ENCODE results near the gene RBM4B.
"Not testable (repeated sequence)": the region's sequence is repeated elsewhere in the genome, so short reads cannot be mapped to it uniquely, and the experiment has no call there.

Gene RBM4B

GRCh38 chr11:66652651-66653050 is 25.0 kb downstream of the RBM4B start:
- no peak for DNase-seq (ENCODE audit: low read depth)
- no peak for TF ChIP-seq CTCF (conservative IDR thresholded peaks at IDR 0.05; ENCODE audit: low read length)
- H3K4me3 ChIP-seq (ENCODE audit: low read length) = no peak overlapping the region

GRCh38 chr11:66651016-66651415 is 26.7 kb downstream of the RBM4B start:
- TF ChIP-seq CTCF (conservative IDR thresholded peaks at IDR 0.05; ENCODE audit: low read length) = no peak
- peak; percentile 12 for DNase-seq (ENCODE audit: low read depth)
- no peak overlapping the region for H3K4me3 ChIP-seq (ENCODE audit: low read length)

- no peak for TF ChIP-seq CTCF (conservative IDR thresholded peaks at IDR 0.05; ENCODE audit: low read length)
- H3K4me3 ChIP-seq (ENCODE audit: low read length) = no peak overlapping the region
- no peak for DNase-seq (ENCODE audit: low read depth)
Measured at GRCh38 chr11:66649903-66650302, 27.8 kb downstream of the RBM4B start.

- TF ChIP-seq CTCF (conservative IDR thresholded peaks at IDR 0.05; ENCODE audit: low read length) = no peak
Measured at GRCh38 chr11:66646828-66647227, 30.9 kb downstream of the RBM4B start.

GRCh38 chr11:66643745-66644437 is 33.8 kb downstream of the RBM4B start:
- no peak for DNase-seq (ENCODE audit: low read depth)
- H3K4me3 ChIP-seq (ENCODE audit: low read length) = no peak overlapping the region
- TF ChIP-seq CTCF (conservative IDR thresholded peaks at IDR 0.05; ENCODE audit: low read length) = no peak

More at GRCh38 chr11:66646828-66647227, 30.9 kb downstream of the RBM4B start:
- no peak overlapping the region for H3K4me3 ChIP-seq (ENCODE audit: low read length)
- DNase-seq (ENCODE audit: low read depth) = no peak

GRCh38 chr11:66641834-66642233 is 35.9 kb downstream of the RBM4B start:
- H3K4me3 ChIP-seq (ENCODE audit: low read length) = peak overlapping the region; percentile 98
- no peak for TF ChIP-seq CTCF (conservative IDR thresholded peaks at IDR 0.05; ENCODE audit: low read length)
- peak; percentile 31 for DNase-seq (ENCODE audit: low read depth)

- peak overlapping the region; percentile 98 for H3K4me3 ChIP-seq (ENCODE audit: low read length)
- not testable (repeated sequence) for DNase-seq (ENCODE audit: low read depth)
Measured at GRCh38 chr11:66639814-66640340, 37.8 kb downstream of the RBM4B start.

Data from AG10803 (cell line).